RPMI7951 (cell line): ENCODE results near the gene GGTLC1. TPM values are rescaled to one million over a fixed set of nuclear protein-coding genes. Genes with fewer than 3 reads are reported as not detected.
"Not testable (repeated sequence)": the region's sequence is repeated elsewhere in the genome, so short reads cannot be mapped to it uniquely, and the experiment has no call there.

ENCODE experiments used
- DNase-seq: peaks from one replicate; pipeline ENCODE4 v3.0.0-alpha.2; 2012; ENCODE audit warnings: low read depth
- total RNA-seq: library from RNA; depleted of rRNA; stranded (reverse); fragments of >200 nt; shearing (Covaris generic); gene quantifications from 2 replicates; pipeline ENCODE4 v1.2.3, GENCODE V29; 2014; rRNA removed

Gene GGTLC1
- not detected in 2 replicates for total RNA-seq

- DNase-seq = no peak
These were observed at the start of gene GGTLC1 for GRCh38 chr20:23988561-23988960. Gene GGTLC1, minus strand, starts transcription at chr20:23988779. Its CDS starts 2,168 bp downstream, at chr20:23986611.

DNA sequence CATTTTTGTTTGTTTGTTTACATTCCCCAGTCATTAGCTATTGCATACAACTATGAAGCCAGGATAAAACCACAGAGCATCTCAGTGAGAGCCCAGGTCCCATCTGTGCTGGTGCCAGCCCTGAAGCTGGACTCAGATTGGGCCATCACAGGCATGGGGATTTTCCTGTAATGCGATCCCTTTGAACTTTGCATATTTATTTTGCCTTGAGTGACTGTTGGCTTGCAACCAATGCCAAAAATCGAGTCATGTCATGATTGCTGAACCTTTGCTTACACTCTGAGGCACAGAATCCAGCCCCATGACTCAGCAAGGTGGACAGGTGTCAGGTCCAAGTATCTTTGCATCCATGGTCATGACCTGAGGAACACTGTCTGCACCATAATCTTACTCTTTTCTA, 46.2 kb upstream of the GGTLC1 start:
- DNase-seq = peak; percentile 57

DNA sequence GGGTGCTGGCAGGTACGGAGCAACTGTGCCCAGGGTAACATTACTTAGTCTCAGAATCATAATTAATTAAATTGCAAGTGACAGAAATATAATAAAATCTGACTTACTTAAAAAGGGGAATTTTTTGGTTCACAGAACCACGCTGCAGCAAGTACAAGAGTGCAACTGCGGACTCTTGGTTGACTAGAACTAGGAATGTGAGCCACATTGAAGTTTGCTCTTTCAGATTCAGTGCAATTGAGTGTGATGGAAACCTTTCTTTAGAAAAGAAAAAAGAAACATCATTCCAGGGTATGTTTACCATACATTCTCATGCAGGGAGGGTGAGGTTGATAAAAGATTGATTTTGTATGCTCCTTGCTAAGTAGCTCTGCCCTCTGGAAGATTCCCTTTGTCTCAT, 45.0 kb upstream of the GGTLC1 start:
- DNase-seq = no peak

GRCh38 chr20:24033151-24033550, 44.6 kb upstream of the GGTLC1 start:
- DNase-seq = no peak

- DNase-seq = no peak
These were observed 43.9 kb upstream of the GGTLC1 start for GRCh38 chr20:24032400-24032898.

- peak; percentile 55 for DNase-seq
These were observed 38.6 kb upstream of the GGTLC1 start for GRCh38 chr20:24027229-24027628.

GRCh38 chr20:24022621-24023180, 34.1 kb upstream of the GGTLC1 start:
- DNase-seq = no peak

DNA sequence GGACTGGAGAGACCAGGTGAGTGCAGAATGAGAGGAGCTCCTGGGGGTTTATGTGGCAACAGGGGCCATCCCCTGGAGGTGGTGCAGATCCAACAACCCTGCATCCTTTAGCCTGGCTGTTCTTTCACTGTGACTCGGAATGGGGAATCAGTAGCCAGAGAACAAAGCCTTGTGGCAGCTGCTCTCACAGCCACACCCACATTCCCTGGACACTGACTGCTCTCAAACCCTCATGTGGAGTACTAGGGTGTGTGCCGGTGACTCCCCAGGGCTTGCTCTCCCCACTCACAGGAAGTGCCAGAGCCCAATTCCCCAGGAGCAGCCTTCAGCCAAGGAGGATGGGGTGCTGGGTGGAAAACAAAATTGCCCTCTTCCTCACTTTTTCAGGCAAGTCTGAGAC, 30.2 kb upstream of the GGTLC1 start:
- DNase-seq = peak; percentile 22

DNA sequence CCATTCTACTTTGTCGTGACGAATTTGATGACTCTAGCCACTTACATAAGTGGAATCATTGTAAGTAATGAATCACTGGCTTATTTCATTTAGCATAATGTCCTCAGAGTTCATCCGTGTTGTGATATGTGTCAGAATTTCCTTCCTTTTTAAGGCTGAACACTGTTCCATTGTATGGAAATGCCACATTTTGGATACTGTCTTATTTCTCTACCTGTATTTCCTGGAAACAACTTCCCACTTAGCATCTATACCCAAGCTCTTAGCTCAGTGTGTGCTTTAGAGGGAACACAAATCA, 28.8 kb upstream of the GGTLC1 start:
- peak; percentile 39 for DNase-seq

GRCh38 chr20:24016607-24017457, 28.3 kb upstream of the GGTLC1 start:
- DNase-seq = no peak

GRCh38 chr20:24013953-24014352, 25.4 kb upstream of the GGTLC1 start:
- no peak for DNase-seq

- DNase-seq = no peak
These were observed 22.7 kb upstream of the GGTLC1 start for GRCh38 chr20:24011282-24011681.

DNA sequence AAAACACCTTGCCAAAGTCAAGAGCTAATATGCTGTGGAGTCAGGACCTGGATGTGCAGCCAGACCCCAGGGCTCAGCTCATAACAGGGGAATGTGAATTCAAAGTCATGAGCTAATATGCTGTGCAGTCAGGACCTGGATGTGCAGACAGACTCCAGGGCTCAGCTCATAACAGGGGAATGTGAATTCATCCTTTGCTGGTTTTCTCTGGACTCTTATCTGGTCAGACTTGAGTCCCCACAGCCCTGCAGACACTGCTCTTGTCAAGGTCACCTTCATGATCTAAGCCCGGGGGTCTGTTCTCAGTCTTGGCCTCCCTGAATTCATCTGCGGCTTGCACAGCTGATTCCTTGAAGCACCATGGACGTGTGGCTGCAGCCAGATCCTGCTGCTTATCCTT, 19.2 kb upstream of the GGTLC1 start:
- no peak for DNase-seq

- DNase-seq = no peak
These were observed 18.6 kb upstream of the GGTLC1 start for GRCh38 chr20:24007073-24007595.

DNA sequence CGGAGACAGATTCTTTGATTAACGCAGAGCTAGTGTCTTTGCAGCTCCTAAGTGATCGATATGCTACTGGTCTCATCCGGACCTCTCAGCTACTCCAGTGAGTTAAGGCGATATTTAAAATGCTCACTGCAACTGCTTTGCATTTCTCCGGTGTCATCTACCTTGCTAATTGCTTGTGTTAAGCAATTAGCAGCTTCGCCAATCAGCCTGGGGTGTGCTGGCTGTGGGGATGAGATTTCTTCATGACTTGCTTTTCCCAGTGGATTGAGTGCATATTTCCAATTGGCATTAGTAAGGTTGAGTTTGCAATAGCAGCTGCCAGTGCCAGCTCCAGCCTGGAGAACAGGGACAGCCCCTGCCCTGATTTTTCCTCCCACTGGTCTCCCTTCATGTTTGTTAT, 18.0 kb upstream of the GGTLC1 start:
- DNase-seq = no peak

DNA sequence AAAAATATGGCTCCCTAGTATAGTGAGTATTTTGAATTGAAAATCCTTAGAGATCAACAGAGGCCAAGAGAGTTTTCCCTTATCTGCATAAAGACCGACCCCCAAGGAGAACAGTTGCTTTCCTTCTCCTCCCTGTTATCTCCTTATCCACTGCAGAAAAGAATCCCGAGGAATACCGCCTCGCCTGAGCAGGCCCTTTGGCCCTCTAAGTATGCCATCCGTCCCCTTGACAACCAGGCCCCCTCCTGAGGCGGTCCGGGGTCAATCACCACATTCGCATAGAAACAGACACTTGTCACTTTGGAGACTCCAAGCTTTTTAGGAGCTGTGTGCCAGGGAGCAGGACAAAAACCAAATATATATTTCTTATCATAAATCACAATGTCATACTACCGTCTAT, 15.9 kb upstream of the GGTLC1 start:
- no peak for DNase-seq

- no peak for DNase-seq
These were observed 14.3 kb upstream of the GGTLC1 start for GRCh38 chr20:24002896-24003295.

- no peak for DNase-seq
These were observed 13.3 kb upstream of the GGTLC1 start for GRCh38 chr20:24001712-24002405.

DNA sequence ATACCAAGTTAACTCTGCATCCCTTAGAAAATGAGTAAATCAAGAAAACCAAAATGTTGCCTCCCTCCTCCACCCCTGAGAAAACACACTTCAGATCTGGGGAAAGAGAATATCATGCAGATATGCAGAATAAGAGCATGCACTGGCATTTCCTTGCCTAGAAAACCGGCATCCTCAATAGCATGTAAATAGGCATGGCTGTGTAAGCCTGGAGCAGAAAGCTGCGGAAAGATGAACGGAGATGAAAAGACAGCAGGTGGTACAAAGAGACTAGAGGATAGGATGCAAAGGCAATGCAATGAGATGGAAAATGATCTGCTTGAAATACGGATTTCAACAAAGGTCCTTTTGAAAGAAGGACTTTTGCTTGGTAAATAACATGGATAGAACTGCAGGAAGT, 10.3 kb upstream of the GGTLC1 start:
- DNase-seq = no peak

DNA sequence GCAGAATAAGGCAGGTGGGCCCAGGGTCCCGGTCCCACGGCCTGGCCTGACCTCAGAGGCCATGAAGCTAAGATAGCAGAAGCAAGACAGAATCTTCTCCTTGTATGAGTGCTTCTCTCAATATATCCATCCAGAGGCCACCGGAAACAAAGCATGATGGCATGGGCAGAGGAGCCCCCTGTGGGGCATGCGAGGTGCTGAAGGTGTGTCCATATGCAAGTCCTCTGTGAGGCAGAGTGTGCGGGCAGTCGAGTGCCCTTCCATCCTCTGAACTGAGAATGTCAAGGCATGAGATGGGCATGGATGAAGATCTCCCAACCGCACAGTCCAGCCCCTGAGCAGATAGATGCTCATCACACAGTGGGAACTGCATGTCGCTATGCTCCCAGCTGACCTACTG, 9.8 kb upstream of the GGTLC1 start:
- no peak for DNase-seq

DNA sequence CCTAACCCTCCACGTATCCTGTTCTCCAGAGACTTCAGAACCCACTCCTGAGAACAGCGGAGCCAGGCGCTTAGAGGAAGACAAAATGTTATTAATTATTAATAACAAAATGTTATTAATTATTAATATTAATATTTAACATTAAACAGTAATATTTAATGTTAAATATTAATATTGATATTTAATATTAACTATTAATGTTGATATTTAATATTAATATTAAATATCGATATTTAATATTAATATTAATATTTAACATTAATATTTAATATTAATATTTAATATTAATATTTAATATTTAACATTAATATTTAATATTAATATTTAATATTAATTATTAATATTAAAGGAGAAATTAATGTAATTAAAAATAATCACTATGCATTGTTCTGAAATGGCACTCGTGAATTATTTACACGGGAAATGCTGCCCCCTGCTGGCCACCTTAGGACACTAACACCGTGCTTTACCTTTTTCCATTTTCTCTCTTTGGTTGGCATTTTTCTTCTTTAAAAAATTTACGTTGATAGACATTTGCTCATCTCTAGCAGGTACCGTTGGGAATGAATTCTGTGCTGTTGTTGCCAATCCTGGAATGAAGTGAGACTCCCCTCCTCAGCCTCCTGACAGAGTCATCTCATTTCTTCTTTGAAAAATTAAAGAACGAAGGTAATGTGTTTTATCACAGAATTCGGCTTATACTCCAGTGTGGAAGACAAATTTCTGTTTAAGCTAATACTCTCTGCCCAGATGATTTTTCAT, 7.5 kb upstream of the GGTLC1 start:
- DNase-seq = peak; percentile 41

- not testable (repeated sequence) for DNase-seq
These were observed 6.7 kb upstream of the GGTLC1 start for GRCh38 chr20:23995291-23995690.
